Hepatocyte (in vitro differentiated cells): ENCODE measurements around the gene ZNF273. TPM values are rescaled to one million over a fixed set of nuclear protein-coding genes. Genes with fewer than 3 reads are reported as not detected.
"Not testable (repeated sequence)": the region's sequence is repeated elsewhere in the genome, so short reads cannot be mapped to it uniquely, and the experiment has no call there.

Experiments used
- DNase-seq: peaks from one replicate; pipeline ENCODE4 v3.0.0-alpha.2; 2016; ENCODE audit warnings: low spot score
- H2AFZ ChIP-seq: fragments of 200-600 bp; sonication (generic); 2 replicates; pipeline ENCODE4 v1.6.0; 2016; ENCODE audit warnings: antibody characterized with exemption, mild to moderate bottlenecking
- H3K27ac ChIP-seq: fragments of 200-600 bp; sonication (generic); 2 replicates; pipeline ENCODE4 v1.5.1; 2016; ENCODE audit warnings: mild to moderate bottlenecking
- H3K27me3 ChIP-seq: fragments of 200-600 bp; sonication (generic); 2 replicates; pipeline ENCODE4 v1.6.1; 2016
- H3K36me3 ChIP-seq: fragments of 200-600 bp; sonication (generic); replicated peaks from 2 replicates; pipeline ENCODE4 v1.5.1; 2016; ENCODE audit warnings: low read depth; ENCODE audit not compliant: insufficient read depth
- H3K4me1 ChIP-seq: fragments of 200-600 bp; sonication (generic); 2 replicates; pipeline ENCODE4 v1.5.1; 2016; ENCODE audit warnings: mild to moderate bottlenecking, moderate library complexity; ENCODE audit not compliant: insufficient read depth
- H3K4me2 ChIP-seq: fragments of 200-600 bp; sonication (generic); 2 replicates; pipeline ENCODE4 v1.6.0; 2016
- H3K4me3 ChIP-seq: fragments of 200-600 bp; sonication (generic); 2 replicates; pipeline ENCODE4 v1.5.1; 2016; ENCODE audit warnings: mild to moderate bottlenecking
- H3K79me2 ChIP-seq: fragments of 200-600 bp; sonication (generic); 2 replicates; pipeline ENCODE4 v1.6.0; 2017; ENCODE audit warnings: mild to moderate bottlenecking
- H3K9me2 ChIP-seq: fragments of 200-600 bp; sonication (generic); replicated peaks from 2 replicates; pipeline ENCODE4 v1.6.0; 2017; ENCODE audit warnings: mild to moderate bottlenecking; ENCODE audit not compliant: insufficient read depth
- H3K9me3 ChIP-seq: fragments of 200-600 bp; sonication (generic); 2 replicates; pipeline ENCODE4 v1.5.1; 2016; ENCODE audit warnings: low read depth, mild to moderate bottlenecking
- H4K20me1 ChIP-seq: fragments of 200-600 bp; sonication (generic); 2 replicates; pipeline ENCODE4 v1.6.0; 2016; ENCODE audit warnings: mild to moderate bottlenecking; ENCODE audit not compliant: insufficient read depth, poor library complexity, severe bottlenecking
- EZH2 ChIP-seq: fragments of 200-600 bp; sonication (generic); IDR thresholded peaks from 2 replicates; pipeline ENCODE4 v1.6.1; 2016; ENCODE audit warnings: antibody characterized with exemption, mild to moderate bottlenecking, borderline replicate concordance
- EZH2phosphoT487 ChIP-seq: fragments of 200-600 bp; sonication (generic); IDR thresholded peaks from one replicate; pipeline ENCODE4 v1.6.1; 2018; ENCODE audit warnings: antibody characterized with exemption, mild to moderate bottlenecking, low read depth, moderate library complexity; ENCODE audit not compliant: unreplicated experiment, severe bottlenecking
- WGBS: methylation state at CpG from one replicate; pipeline ENCODE4 v1.1.6; 2016; ENCODE audit warnings: low lambda C conversion rate; ENCODE audit errors: missing lambda C conversion rate; 5-methylcytosine and 5-hydroxymethylcytosine counted together
- polyA plus RNA-seq: library from polyadenylated mRNA; unstranded; fragments of >200 nt; fragmentation: Nextera tagmentation; extraction: Ambion mirVana; gene quantifications from 2 replicates; pipeline ENCODE4 v1.2.1, GENCODE V29; 2016
- total RNA-seq: library from RNA; depleted of rRNA; stranded (reverse); fragments of >200 nt; gene quantifications from 2 replicates; pipeline ENCODE4 v1.2.3, GENCODE V29; 2014
- TF ChIP-seq, protein P1 (sequence below): fragments of 200-600 bp; sonication (generic); IDR thresholded peaks from 2 replicates; pipeline ENCODE4 v1.5.1; 2016; ENCODE audit warnings: antibody characterized with exemption, mild to moderate bottlenecking; ENCODE audit not compliant: poor library complexity

Gene ZNF273
- total and polyA plus RNA-seq, 2 experiments from 2014 or later: 4.1 to 4.9 TPM

- Histone ChIP-seq H3K36me3 (no peaks in the 10 kb centered on the region), H3K4me3 (no peak overlapping the region), H3K27me3 (peaks cover 6% of the 10 kb centered on the region), H3K79me2 (no peaks in the 10 kb centered on the region), H3K9me2 (no peaks in the 10 kb centered on the region), H2AFZ (no peak overlapping the region), H3K4me2 (no peak overlapping the region), H4K20me1 (no peaks in the 10 kb centered on the region), H3K9me3 (no peaks in the 10 kb centered on the region), H3K4me1 (no peaks in the 10 kb centered on the region), H3K27ac (no peak overlapping the region)
- 68% methylated on average over 2 of the region's 2 CpGs for WGBS
- TF ChIP-seq EZH2phosphoT487: no peak
- TF ChIP-seq EZH2: no peak
- TF ChIP-seq, protein P1, sequence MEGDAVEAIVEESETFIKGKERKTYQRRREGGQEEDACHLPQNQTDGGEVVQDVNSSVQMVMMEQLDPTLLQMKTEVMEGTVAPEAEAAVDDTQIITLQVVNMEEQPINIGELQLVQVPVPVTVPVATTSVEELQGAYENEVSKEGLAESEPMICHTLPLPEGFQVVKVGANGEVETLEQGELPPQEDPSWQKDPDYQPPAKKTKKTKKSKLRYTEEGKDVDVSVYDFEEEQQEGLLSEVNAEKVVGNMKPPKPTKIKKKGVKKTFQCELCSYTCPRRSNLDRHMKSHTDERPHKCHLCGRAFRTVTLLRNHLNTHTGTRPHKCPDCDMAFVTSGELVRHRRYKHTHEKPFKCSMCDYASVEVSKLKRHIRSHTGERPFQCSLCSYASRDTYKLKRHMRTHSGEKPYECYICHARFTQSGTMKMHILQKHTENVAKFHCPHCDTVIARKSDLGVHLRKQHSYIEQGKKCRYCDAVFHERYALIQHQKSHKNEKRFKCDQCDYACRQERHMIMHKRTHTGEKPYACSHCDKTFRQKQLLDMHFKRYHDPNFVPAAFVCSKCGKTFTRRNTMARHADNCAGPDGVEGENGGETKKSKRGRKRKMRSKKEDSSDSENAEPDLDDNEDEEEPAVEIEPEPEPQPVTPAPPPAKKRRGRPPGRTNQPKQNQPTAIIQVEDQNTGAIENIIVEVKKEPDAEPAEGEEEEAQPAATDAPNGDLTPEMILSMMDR: no peak
- DNase-seq: no peak
Observed at GRCh38 chr7:64890761-64891362, 12.2 kb upstream of the ZNF273 start.

DNA sequence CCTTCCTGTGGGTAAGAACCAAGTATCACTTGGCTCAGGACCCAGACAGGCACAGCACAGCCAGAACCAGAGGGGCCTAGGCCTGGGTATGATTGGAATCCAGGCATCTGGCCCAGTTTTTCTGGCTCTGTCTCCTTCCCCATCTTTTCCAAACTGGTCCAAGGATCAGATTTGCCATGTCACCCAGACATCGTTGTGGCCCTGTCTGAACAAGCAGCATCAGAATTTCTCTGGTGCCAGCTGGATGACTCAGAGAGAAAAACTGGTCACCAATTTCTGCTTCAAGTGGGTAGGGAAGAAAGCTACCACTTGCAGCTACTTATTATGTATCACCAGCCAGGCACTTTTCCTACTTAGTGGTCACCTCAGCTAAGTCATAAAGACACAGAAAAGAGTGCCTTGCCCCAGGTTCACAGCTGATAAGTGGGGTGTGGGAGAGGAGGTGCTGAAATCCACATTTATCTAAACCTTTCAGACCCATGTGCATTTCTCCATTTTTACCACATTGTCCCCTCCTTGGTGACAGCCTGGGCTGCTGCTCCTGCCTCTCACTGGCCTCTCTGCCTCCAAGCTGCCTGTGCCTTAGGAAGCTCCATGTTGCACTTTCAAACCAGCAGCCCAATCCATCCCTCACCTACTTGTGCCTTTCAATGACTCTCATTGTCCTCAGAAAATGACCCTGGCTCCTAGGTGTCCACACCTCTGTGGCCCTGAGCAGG is 11.6 kb upstream of the ZNF273 start:
- not testable (repeated sequence) for DNase-seq, H3K36me3 ChIP-seq

DNA sequence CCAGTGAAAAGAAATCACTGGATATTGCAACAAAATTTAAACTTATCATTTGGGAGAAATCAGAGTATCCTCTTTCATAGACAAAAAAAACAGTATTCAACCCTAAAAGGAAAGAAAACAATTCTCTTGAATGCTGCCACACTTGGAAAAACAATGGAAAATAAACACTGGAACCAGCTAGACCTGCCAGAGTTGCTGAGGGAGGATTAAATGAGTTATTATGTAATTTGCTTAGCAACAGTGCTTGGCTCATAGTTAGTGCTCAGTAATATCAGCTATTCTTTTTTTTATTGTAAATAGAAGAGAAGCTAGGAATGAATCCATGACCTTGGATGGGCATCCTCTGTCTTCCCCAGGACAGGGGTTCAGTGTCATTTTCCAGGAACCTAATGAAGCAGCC is 11.0 kb upstream of the ZNF273 start:
- Histone ChIP-seq H3K9me2 (no peaks in the 10 kb centered on the region), H3K36me3 (no peaks in the 10 kb centered on the region), H3K4me1 (no peaks in the 10 kb centered on the region), H3K4me2 (no peak overlapping the region), H3K27ac (no peak overlapping the region), H4K20me1 (no peaks in the 10 kb centered on the region), H3K4me3 (no peak overlapping the region), H3K79me2 (no peaks in the 10 kb centered on the region), H2AFZ (no peak overlapping the region), H3K9me3 (no peaks in the 10 kb centered on the region), H3K27me3 (peaks cover 6% of the 10 kb centered on the region)
- TF ChIP-seq, protein P1: no peak
- TF ChIP-seq EZH2: no peak
- no peak for TF ChIP-seq EZH2phosphoT487
- DNase-seq: no peak

More for the DNA sequence above, 11.6 kb upstream of the ZNF273 start:
- WGBS: 89% methylated on average over 1 of the region's 1 CpG
- not testable (repeated sequence) for H3K9me3 ChIP-seq, H4K20me1 ChIP-seq, H3K27me3 ChIP-seq, H3K79me2 ChIP-seq, H3K27ac ChIP-seq, H3K4me3 ChIP-seq, H2AFZ ChIP-seq, H3K4me2 ChIP-seq, H3K9me2 ChIP-seq, H3K4me1 ChIP-seq

DNA sequence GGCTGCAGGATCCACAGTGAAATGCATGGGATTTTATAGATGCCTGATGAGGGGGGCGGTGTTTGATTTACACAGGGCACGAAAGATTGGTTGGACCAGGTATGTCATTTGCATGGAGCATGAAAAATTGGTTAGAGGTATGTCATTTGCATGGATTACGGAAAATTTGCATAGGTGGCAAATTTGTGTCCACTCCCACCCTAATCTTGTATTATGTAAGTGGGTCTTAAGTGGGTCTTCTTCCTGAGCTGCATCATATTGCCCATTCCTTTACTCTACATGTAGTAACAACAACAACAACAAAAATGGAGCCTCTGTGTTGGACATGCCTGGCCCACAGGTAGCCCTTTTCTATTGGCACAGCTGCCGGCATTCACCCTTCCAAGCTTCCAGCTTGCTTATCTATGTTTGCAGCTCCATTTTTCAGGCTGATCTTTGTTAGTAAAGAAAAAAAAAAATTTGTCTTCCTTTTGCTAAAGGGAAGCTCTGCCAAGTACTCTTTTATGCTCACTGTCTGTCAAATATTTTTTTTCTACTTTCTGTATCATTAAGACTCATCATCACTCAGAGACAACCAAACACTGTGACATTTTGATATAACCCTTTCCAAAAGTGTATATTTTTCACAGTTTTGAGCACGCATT is 10.3 kb upstream of the ZNF273 start:
- H2AFZ ChIP-seq: no peak overlapping the region

More for the DNA sequence above, 10.3 kb upstream of the ZNF273 start:
- DNase-seq: no peak
- Histone ChIP-seq H3K27me3 (peaks cover 6% of the 10 kb centered on the region), H3K36me3 (no peaks in the 10 kb centered on the region), H3K9me3 (no peaks in the 10 kb centered on the region), H3K4me1 (no peaks in the 10 kb centered on the region), H3K27ac (no peak overlapping the region), H3K9me2 (no peaks in the 10 kb centered on the region), H3K4me2 (no peak overlapping the region), H4K20me1 (no peaks in the 10 kb centered on the region), H3K4me3 (no peak overlapping the region), H3K79me2 (no peaks in the 10 kb centered on the region)
- TF ChIP-seq, protein P1: no peak
- TF ChIP-seq EZH2 (no peak), EZH2phosphoT487 (no peak)
- 89% methylated on average over 5 of the region's 5 CpGs for WGBS
